Transverse colon (tissue), 4 donors: Measurements from ENCODE around the gene FBN3. TPM values are rescaled to one million over a fixed set of nuclear protein-coding genes. Genes with fewer than 3 reads are reported as not detected.
"Not testable (repeated sequence)": the region's sequence is repeated elsewhere in the genome, so short reads cannot be mapped to it uniquely, and the experiment has no call there.

Source experiments
- DNase-seq: peaks from one replicate; pipeline ENCODE4 v3.0.0-alpha.2; 2019
- H3K27ac ChIP-seq, 4 donors: fragments of 200-600 bp; sonication (generic); 2 replicates each; pipeline ENCODE4 v1.5.1; 2016 to 2018; ENCODE audit warnings: inconsistent platforms in 4 of 4
- H3K27me3 ChIP-seq: fragments of 200-600 bp; sonication (generic); 2 replicates; pipeline ENCODE4 v1.5.1; 2017; ENCODE audit warnings: inconsistent platforms
- H3K36me3 ChIP-seq, 4 donors: fragments of 200-600 bp; sonication (generic); 2 replicates each; pipeline ENCODE4 v1.5.1; 2017 to 2019; ENCODE audit warnings: inconsistent platforms in 4 of 4
- H3K4me1 ChIP-seq, 4 donors: fragments of 200-600 bp; sonication (generic); 2 replicates each; pipeline ENCODE4 v1.5.1; 2017 to 2020; ENCODE audit warnings: inconsistent platforms in 4 of 4
- H3K4me3 ChIP-seq, 4 donors: fragments of 200-600 bp; sonication (generic); 1 replicate in 1 of 4; 2 replicates in 3 of 4; pipeline versions ENCODE4 v1.5.1 to v1.6.1; 2017 to 2019; ENCODE audit warnings: inconsistent platforms in 4 of 4
- H3K9me3 ChIP-seq, 2 donors: fragments of 200-600 bp; sonication (generic); 2 replicates each; pipeline ENCODE4 v1.5.1; 2017 to 2019; ENCODE audit warnings: inconsistent platforms in 2 of 2
- CTCF ChIP-seq, 5 experiments: fragments of 200-600 bp in 3 of 5; fragments of 450-650 bp in 2 of 5; sonication (generic) in 3 of 5; IDR thresholded peaks; 1 replicate in 2 of 5; 2 replicates in 3 of 5; pipeline ENCODE4 v1.5.1; 2016 to 2017; ENCODE audit warnings: antibody characterized with exemption in 5 of 5, inconsistent platforms in 3 of 5, mild to moderate bottlenecking in 2 of 5, moderate library complexity in 1 of 5
- EP300 ChIP-seq: sonication (generic); formaldehyde crosslinking; IDR thresholded peaks from one replicate; pipeline ENCODE4 v1.6.1; 2017; ENCODE audit warnings: antibody characterized with exemption, low read depth
- POLR2A ChIP-seq: fragments of 450-650 bp; IDR thresholded peaks from one replicate; pipeline ENCODE4 v1.6.1; 2016; ENCODE audit warnings: antibody characterized with exemption, mild to moderate bottlenecking, moderate library complexity
- POLR2AphosphoS5 ChIP-seq, 3 donors: sonication (generic); formaldehyde crosslinking; IDR thresholded peaks; one replicate each; pipeline ENCODE4 v1.6.1; 2016; ENCODE audit warnings: antibody characterized with exemption in 3 of 3
- WGBS, 2 donors: methylation state at CpG; one replicate each; pipeline ENCODE4 v1.1.5; 2018; ENCODE audit warnings: low coverage in 1 of 2; 5-methylcytosine and 5-hydroxymethylcytosine counted together
- in situ Hi-C, 4 donors: fragments of 200-750 bp; cut with MboI; loops; one replicate each; pipeline versions ENCODE4 v1.15.0 to v1.15.1; 2017; ENCODE audit warnings: low sequenced_read_pairs in 3 of 4, low pct_ligation_motif_present in 1 of 4, low pct_unique_long_range_greater_than_20kb in 1 of 4
- intact Hi-C: fragments of 100-400 bp; cut with DNase I; formaldehyde crosslinking; loops from one replicate; pipeline ENCODE4 v1.15.1; 2023; ENCODE audit warnings: low total_unique reads
- total RNA-seq, 4 donors: library from RNA; depleted of rRNA; stranded (reverse); fragments of >200 nt; gene quantifications; one replicate each; pipeline ENCODE4 v1.1.0, GENCODE V29; 2016

The FBN3 gene
- total RNA-seq, 4 donors from 2014 or later, result not detected

DNA sequence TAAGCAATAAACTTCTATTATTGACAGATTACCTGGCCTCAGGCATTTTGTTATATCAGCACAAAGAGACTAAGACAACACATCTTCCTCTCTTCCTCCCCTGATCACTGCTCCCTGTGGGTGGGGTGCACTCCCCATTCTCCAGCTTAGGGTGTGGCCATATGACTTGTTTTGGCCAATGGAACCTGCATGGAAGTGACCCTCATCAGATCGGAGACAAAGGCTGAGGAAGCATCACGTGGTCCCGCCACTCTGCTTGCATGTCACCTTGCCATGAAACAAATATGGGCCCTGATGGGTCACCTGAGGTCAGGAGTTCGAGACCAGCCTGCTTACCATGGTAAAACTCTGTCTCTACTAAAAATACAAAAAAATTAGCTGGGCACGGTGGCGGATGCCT lies 110.6 kb downstream of the FBN3 start:
- intact Hi-C loops (no loop called here), in situ Hi-C loops (no loop called here)
- DNase-seq, result no peak
- Histone ChIP-seq H3K4me3 (no peak overlapping the region), H3K27ac (no peak overlapping the region), H3K27me3 (no peaks in the 10 kb centered on the region), H3K9me3 (no peaks in the 10 kb centered on the region), H3K4me1 (no peaks in the 10 kb centered on the region), H3K36me3 (no peaks in the 10 kb centered on the region)
- 79 to 84% methylated on average over 2 to 6 of the region's 6 CpGs for WGBS, 2 donors
- TF ChIP-seq POLR2A, result no peak
- no peak for TF ChIP-seq POLR2AphosphoS5 (IDR thresholded peaks at IDR 0.05)
- no peak for TF ChIP-seq CTCF (IDR thresholded peaks at IDR 0.05)
- no peak for TF ChIP-seq EP300

DNA sequence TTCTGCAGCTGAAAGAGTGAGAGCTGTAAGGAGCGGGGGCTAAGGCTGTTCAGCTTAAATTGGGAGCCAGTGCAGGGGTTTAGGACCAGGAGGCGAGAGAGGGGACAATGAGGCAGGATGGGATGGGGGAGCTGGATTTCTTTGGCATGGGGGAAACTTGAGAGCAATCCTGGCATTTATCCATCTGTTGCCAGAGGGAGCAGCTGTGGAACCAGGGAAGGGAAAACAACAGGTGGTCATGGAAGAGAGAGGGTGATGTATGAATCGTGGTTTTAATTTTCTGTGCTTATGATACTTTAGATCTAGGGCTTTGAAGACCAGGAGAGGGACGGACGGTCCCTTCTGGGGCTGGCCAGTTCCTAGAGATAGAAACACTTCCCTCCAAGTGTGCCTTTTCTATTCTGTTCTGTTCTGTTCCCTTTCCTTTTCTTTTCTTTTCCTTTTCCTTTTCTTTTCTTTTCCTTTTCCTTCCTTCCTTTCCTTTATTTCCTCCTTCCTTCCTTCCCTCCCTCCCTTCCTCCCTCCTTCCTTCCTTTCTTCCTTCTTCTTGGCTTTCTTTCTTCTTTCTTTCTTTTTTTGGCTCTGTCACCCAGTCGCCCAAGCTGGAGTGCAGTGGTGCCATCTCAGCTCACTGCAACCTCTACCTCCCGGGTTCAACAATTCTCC lies 112.8 kb downstream of the FBN3 start:
- TF ChIP-seq POLR2AphosphoS5 (IDR thresholded peaks at IDR 0.05), result no peak
- no peak for TF ChIP-seq EP300
- H3K9me3 ChIP-seq, result no peaks in the 10 kb centered on the region
- no peak overlapping the region for H3K4me3 ChIP-seq
- no peaks in the 10 kb centered on the region for H3K27me3 ChIP-seq
- no peak overlapping the region for H3K27ac ChIP-seq
- H3K36me3 ChIP-seq, result no peaks in the 10 kb centered on the region
- intact Hi-C loops, result no loop called here
- no peaks in the 10 kb centered on the region for H3K4me1 ChIP-seq
- 62 to 83% methylated on average over 7 of the region's 7 CpGs for WGBS, 2 donors
- no peak for DNase-seq
- in situ Hi-C loops, result no loop called here

DNA sequence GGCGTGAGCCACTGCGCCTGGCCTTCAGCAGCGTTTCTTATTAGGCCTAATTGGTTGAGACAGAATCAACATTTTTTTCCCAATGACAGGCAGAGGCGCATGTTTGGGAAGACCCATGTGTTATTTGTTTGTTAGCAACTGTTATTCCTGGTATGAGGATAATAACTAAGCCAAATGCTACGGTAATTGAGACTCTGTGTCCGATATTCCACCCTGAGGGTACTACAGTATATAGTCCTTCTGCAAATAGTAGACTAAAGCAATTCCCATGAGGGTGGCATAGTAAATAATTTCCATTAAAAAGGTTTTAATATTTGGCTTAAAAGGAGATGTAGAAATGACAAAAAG lies 115.2 kb downstream of the FBN3 start:
- WGBS, 2 donors, result 79 to 83% methylated on average over 6 of the region's 6 CpGs
- Histone ChIP-seq H3K9me3 (no peaks in the 10 kb centered on the region), H3K27ac (no peak overlapping the region), H3K36me3 (no peaks in the 10 kb centered on the region), H3K4me1 (no peaks in the 10 kb centered on the region), H3K27me3 (no peaks in the 10 kb centered on the region), H3K4me3 (no peak overlapping the region)
- no peak for DNase-seq
- TF ChIP-seq CTCF (IDR thresholded peaks at IDR 0.05), result no peak
- TF ChIP-seq POLR2AphosphoS5 (IDR thresholded peaks at IDR 0.05), result no peak
- TF ChIP-seq POLR2A, result no peak
- no peak for TF ChIP-seq EP300
- intact Hi-C loops (no loop called here), in situ Hi-C loops (no loop called here)

DNA sequence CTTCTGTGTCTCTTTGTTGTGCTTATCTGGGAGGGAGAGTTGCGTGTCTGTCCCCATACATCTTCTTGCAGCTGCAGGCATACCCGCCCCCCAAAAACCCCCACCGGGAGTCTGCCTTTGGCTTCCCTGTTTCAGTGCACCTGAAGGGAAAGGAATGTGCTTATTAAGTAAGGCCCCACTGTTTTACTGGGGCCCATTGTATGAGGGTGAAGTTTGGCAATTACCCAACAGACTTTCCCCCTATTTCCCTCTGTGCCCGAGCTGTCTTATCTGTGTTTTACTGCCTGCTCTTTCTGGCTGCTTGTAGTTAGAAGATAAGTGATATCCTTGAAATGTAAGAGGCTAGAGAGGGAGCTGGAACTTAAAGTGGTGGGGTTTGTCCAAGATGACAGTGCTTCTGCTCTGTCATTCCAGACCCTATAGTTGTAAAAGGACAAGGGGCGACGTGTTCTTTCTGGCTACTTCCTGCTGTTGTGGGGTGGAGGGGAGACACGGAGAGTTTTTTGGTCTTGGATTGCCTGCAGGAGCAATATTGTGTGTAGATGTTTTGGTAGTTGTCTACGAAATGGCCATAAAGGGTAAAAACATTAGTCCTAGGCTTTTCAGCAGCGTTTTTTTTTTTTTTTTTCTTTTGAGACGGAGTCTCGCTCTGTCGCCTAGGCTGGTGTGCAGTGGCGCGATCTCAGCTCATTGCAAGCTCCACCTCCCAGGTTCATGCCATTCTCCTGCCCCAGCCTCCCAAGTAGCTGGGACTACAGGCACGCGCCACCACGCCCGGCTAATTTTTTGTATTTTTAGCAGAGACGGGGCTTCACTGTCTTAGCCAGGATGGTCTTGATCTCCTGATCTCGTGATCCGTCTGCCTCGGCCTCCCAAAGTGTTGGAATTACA lies 115.9 kb downstream of the FBN3 start:
- H3K9me3 ChIP-seq, H3K36me3 ChIP-seq, intact Hi-C loops, H3K4me1 ChIP-seq, in situ Hi-C loops, H3K4me3 ChIP-seq, H3K27ac ChIP-seq, DNase-seq, H3K27me3 ChIP-seq: not testable (repeated sequence)
- WGBS, 2 donors, result 61 to 75% methylated on average over 6 to 22 of the region's 22 CpGs

DNA sequence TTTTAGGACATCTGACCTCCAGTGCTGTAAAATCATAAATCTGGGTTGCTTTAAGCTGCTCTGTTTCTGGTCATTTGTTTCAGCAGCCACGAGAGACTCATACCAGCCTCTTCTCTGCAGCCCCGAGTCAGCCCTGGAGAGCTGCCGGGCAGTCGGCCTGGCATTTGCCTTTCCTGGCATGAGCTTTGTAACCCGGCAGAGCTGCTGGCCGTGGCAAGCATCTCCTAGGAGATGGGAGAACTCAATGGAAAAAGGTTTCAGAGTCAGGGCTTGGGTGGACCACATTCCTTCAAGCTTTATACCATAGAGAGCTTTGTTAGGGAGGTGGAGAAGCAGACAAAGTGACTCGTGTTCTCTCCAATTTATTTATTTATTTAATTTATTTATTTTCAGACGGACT lies 118.4 kb downstream of the FBN3 start:
- intact Hi-C loops, result no loop called here
- in situ Hi-C loops, result no loop called here
- Histone ChIP-seq H3K27me3 (no peaks in the 10 kb centered on the region), H3K9me3 (no peaks in the 10 kb centered on the region), H3K27ac (no peak overlapping the region), H3K4me3 (no peak overlapping the region), H3K4me1 (no peaks in the 10 kb centered on the region), H3K36me3 (no peaks in the 10 kb centered on the region)
- WGBS, 2 donors, result 67% methylated on average over 8 of the region's 8 CpGs; no CpG with 5 or more reads in 1 of the 2 donors
- DNase-seq, result no peak
- TF ChIP-seq POLR2A (no peak), POLR2AphosphoS5 (IDR thresholded peaks at IDR 0.05) (no peak), EP300 (no peak)
